CD14-positive monocyte (primary cell): Measurements from ENCODE around the gene ERGIC1. TPM values are rescaled to one million over a fixed set of nuclear protein-coding genes. Genes with fewer than 3 reads are reported as not detected.

Source experiments
- DNase-seq, 3 donors: peaks; one replicate each; pipeline ENCODE4 v3.0.0-alpha.2; 2011 to 2022
- H2AFZ ChIP-seq: 2 replicates; pipeline ENCODE4 v1.6.0; 2012; ENCODE audit warnings: mild to moderate bottlenecking, low read depth, low read length, inconsistent platforms; ENCODE audit not compliant: insufficient read depth, poor library complexity, severe bottlenecking
- H3K27ac ChIP-seq, 2 donors: 1 replicate in 1 of 2; 2 replicates in 1 of 2; pipeline ENCODE4 v1.5.1; 2012 to 2013; ENCODE audit warnings: low read length in 2 of 2, control low read depth in 1 of 2, inconsistent platforms in 1 of 2, low read depth in 1 of 2, mild to moderate bottlenecking in 1 of 2
- H3K27me3 ChIP-seq, 2 donors: one replicate each; pipeline versions ENCODE4 v1.6.0 to v1.6.1; 2011 to 2013; ENCODE audit warnings: low read length in 2 of 2; ENCODE audit not compliant: control insufficient read depth in 2 of 2, insufficient read depth in 2 of 2
- H3K36me3 ChIP-seq, 2 donors: replicated peaks in 1 of 2; 1 replicate in 1 of 2; 2 replicates in 1 of 2; pipeline versions ENCODE4 v1.5.1 to v1.6.1; 2012 to 2013; ENCODE audit warnings: low read length in 2 of 2, control low read depth in 1 of 2, inconsistent platforms in 1 of 2, mild to moderate bottlenecking in 1 of 2; ENCODE audit not compliant: insufficient read depth in 2 of 2, control insufficient read depth in 1 of 2
- H3K4me1 ChIP-seq, 2 donors: 1 replicate in 1 of 2; 2 replicates in 1 of 2; pipeline versions ENCODE4 v1.5.1 to v1.6.1; 2012 to 2013; ENCODE audit warnings: low read length in 2 of 2, control low read depth in 1 of 2, inconsistent platforms in 1 of 2, mild to moderate bottlenecking in 1 of 2, moderate library complexity in 1 of 2; ENCODE audit not compliant: insufficient read depth in 2 of 2, control insufficient read depth in 1 of 2
- H3K4me2 ChIP-seq: replicated peaks from 2 replicates; pipeline ENCODE3; 2012; ENCODE audit warnings: low read length, moderate library complexity, mild to moderate bottlenecking; ENCODE audit not compliant: poor library complexity, severe bottlenecking; ENCODE audit errors: extremely low read depth
- H3K4me3 ChIP-seq, 3 experiments: fragments of 200-600 bp in 1 of 3; sonication (generic) in 1 of 3; replicated peaks in 1 of 3; 1 replicate in 2 of 3; 2 replicates in 1 of 3; pipeline ENCODE4 v1.5.1; 2011 to 2013; ENCODE audit warnings: low read length in 3 of 3, mild to moderate bottlenecking in 3 of 3, control low read depth in 2 of 3, low read depth in 2 of 3, inconsistent platforms in 1 of 3, moderate library complexity in 1 of 3
- H3K79me2 ChIP-seq: 2 replicates; pipeline ENCODE4 v1.6.0; 2012; ENCODE audit warnings: mild to moderate bottlenecking, control low read depth, inconsistent platforms, low read length, moderate library complexity; ENCODE audit not compliant: insufficient read depth
- H3K9ac ChIP-seq: 2 replicates; pipeline ENCODE4 v1.6.0; 2017; ENCODE audit warnings: low read length, mild to moderate bottlenecking; ENCODE audit not compliant: insufficient read depth, poor library complexity, severe bottlenecking
- H3K9me3 ChIP-seq, 2 donors: replicated peaks in 1 of 2; 1 replicate in 1 of 2; 2 replicates in 1 of 2; pipeline versions ENCODE4 v1.5.1 to v1.6.1; 2012 to 2013; ENCODE audit warnings: low read length in 2 of 2, control low read depth in 1 of 2; ENCODE audit not compliant: control insufficient read depth in 1 of 2, insufficient read depth in 1 of 2
- H4K20me1 ChIP-seq: 2 replicates; pipeline ENCODE4 v1.6.0; 2012; ENCODE audit warnings: mild to moderate bottlenecking, low read length, control low read depth, moderate library complexity; ENCODE audit not compliant: insufficient read depth
- H3K27ac Mint-ChIP-seq, 7 donors: one replicate each; pipeline ENCODE4 v1.8.0; 2020; ENCODE audit warnings: mild to moderate bottlenecking in 7 of 7, mixed read lengths in 7 of 7, moderate library complexity in 6 of 7, inconsistent platforms in 2 of 7
- H3K27me3 Mint-ChIP-seq, 3 donors: one replicate each; pipeline ENCODE4 v1.8.0; 2021 to 2022; ENCODE audit warnings: low read depth in 3 of 3, mild to moderate bottlenecking in 3 of 3, mixed read lengths in 3 of 3, moderate library complexity in 3 of 3, inconsistent platforms in 1 of 3
- H3K36me3 Mint-ChIP-seq, 2 donors: one replicate each; pipeline ENCODE4 v1.8.0; 2020; ENCODE audit warnings: mixed read lengths in 2 of 2, inconsistent platforms in 1 of 2, mild to moderate bottlenecking in 1 of 2
- H3K4me1 Mint-ChIP-seq: one replicate; pipeline ENCODE4 v1.8.0; 2020; ENCODE audit warnings: mild to moderate bottlenecking, mixed read lengths
- H3K4me3 Mint-ChIP-seq, 2 donors: one replicate each; pipeline ENCODE4 v1.8.0; 2020; ENCODE audit warnings: mild to moderate bottlenecking in 2 of 2, mixed read lengths in 2 of 2, moderate library complexity in 1 of 2
- H3K9me3 Mint-ChIP-seq, 7 donors: one replicate each; pipeline ENCODE4 v1.8.0; 2020 to 2022; ENCODE audit warnings: mixed read lengths in 7 of 7, mild to moderate bottlenecking in 6 of 7, moderate library complexity in 6 of 7, inconsistent platforms in 2 of 7
- WGBS: methylation state at CpG from one replicate; pipeline ENCODE4 v1.1.5; 2013; ENCODE audit warnings: missing lambda C conversion rate; ENCODE audit not compliant: insufficient coverage; 5-methylcytosine and 5-hydroxymethylcytosine counted together
- intact Hi-C, 2 donors: fragments of 100-400 bp; cut with micrococcal nuclease; formaldehyde crosslinking; loops; one replicate each; pipeline versions ENCODE4 v1.15.0 to v1.15.1; 2023
- polyA plus RNA-seq, 3 donors: library from polyadenylated mRNA; depleted of rRNA in 1 of 3; unstranded in 2 of 3; stranded (reverse) in 1 of 3; fragments of 300-500 nt in 2 of 3; fragments of >200 nt in 1 of 3; fragmentation: Illumina TruSeq in 2 of 3; gene quantifications; 1 replicate in 2 of 3; 2 replicates in 1 of 3; pipeline ENCODE4 v1.2.3, GENCODE V29; 2012 to 2021
- TF ChIP-seq, protein P1 (sequence below): fragments of 200-600 bp; IDR thresholded peaks from one replicate; pipeline ENCODE4 v1.8.0; 2022; ENCODE audit warnings: antibody characterized with exemption, mild to moderate bottlenecking

ERGIC1 gene
- polyA plus RNA-seq, 3 donors = 28.3 to 76.2 (median 34.1) TPM

DNA sequence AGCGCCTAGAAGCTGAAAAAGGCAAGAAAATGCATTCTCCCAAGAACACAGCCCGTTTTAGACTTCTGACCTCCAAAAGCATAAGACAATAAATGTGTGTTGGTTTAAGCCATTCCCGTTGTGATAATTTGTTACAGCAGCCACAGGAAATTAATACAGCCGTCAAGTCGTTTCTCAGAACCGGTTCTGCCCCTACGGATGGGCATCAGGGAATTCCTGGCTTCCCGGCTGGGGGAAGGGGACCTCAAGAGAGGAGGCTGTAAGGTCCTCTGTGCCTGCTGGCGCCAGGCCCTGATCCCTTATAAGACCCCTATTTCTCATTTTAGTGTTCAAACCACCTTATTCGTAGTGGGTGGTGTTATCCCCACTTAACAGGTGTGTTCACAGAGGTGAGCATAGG, 74.6 kb downstream of the ERGIC1 start:
- peaks cover 8 to 29% of the 10 kb centered on the region in 2 donors for H3K36me3 ChIP-seq
- H3K4me1 Mint-ChIP-seq = peaks cover 24% of the 10 kb centered on the region

DNA sequence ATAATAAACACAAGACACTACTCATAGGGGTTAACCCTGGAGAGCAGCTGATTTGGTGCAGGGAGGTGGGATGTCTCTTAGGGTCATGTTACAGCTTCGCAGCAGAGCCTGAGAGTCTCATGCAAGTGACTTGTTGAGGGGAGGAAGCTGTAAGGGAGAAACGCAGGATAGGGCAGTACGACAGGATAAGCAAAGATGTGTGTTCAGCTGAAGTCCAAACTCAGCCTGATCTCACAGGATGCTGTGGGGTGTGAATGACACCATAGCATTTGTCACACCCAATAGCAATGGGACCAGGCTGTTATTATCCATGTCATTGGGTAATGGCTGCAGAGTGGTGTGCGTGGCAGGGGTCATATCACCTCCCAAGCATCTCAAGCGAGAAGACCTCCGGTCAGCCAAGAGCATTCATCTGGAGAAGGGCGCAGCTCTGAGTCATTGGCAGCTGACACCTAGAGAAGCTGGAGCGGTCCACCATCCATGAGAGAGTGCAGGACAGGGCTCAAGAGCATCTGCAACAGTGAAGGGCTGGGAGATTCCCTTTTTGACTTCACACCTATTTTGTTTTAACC, 76.0 kb downstream of the ERGIC1 start:
- Mint-ChIP-seq H3K36me3 (peaks cover 44 to 52% of the 10 kb centered on the region in 2 donors), H3K9me3 (no peaks in the 10 kb centered on the region), H3K4me1 (peaks cover 20% of the 10 kb centered on the region), H3K27ac (peak overlapping the region in 3 of 7 donors; percentile 18 to 80 (median 49)), H3K27me3 (no peaks in the 10 kb centered on the region), H3K4me3 (no peak overlapping the region)
- Histone ChIP-seq H3K79me2 (no peaks in the 10 kb centered on the region), H3K9ac (no peak overlapping the region), H3K4me2 (no peak overlapping the region), H3K4me1 (peaks cover 7 to 8% of the 10 kb centered on the region in 2 donors), H4K20me1 (no peaks in the 10 kb centered on the region), H3K27me3 (no peaks in the 10 kb centered on the region), H3K36me3 (peaks cover 14 to 35% of the 10 kb centered on the region in 2 donors), H3K9me3 (no peaks in the 10 kb centered on the region), H3K27ac (no peak overlapping the region), H2AFZ (no peak overlapping the region), H3K4me3 (no peak overlapping the region)
- peak in 1 of 3 donors; percentile 20 for DNase-seq
- intact Hi-C loops = no loop called here
- WGBS = 95% methylated on average over 3 of the region's 8 CpGs
- TF ChIP-seq, protein P1, sequence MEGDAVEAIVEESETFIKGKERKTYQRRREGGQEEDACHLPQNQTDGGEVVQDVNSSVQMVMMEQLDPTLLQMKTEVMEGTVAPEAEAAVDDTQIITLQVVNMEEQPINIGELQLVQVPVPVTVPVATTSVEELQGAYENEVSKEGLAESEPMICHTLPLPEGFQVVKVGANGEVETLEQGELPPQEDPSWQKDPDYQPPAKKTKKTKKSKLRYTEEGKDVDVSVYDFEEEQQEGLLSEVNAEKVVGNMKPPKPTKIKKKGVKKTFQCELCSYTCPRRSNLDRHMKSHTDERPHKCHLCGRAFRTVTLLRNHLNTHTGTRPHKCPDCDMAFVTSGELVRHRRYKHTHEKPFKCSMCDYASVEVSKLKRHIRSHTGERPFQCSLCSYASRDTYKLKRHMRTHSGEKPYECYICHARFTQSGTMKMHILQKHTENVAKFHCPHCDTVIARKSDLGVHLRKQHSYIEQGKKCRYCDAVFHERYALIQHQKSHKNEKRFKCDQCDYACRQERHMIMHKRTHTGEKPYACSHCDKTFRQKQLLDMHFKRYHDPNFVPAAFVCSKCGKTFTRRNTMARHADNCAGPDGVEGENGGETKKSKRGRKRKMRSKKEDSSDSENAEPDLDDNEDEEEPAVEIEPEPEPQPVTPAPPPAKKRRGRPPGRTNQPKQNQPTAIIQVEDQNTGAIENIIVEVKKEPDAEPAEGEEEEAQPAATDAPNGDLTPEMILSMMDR = no peak

More for the DNA sequence above, 74.6 kb downstream of the ERGIC1 start:
- Histone ChIP-seq H2AFZ (no peak overlapping the region), H3K9ac (no peak overlapping the region), H3K4me1 (peaks cover 7 to 8% of the 10 kb centered on the region in 2 donors), H3K27ac (no peak overlapping the region), H3K4me2 (no peak overlapping the region), H3K4me3 (no peak overlapping the region), H3K27me3 (no peaks in the 10 kb centered on the region), H4K20me1 (no peaks in the 10 kb centered on the region), H3K9me3 (no peaks in the 10 kb centered on the region), H3K79me2 (no peaks in the 10 kb centered on the region)
- peaks cover 39 to 43% of the 10 kb centered on the region in 2 donors for H3K36me3 Mint-ChIP-seq
- no peak for DNase-seq
- intact Hi-C loops = no loop called here
- H3K27me3 Mint-ChIP-seq = no peaks in the 10 kb centered on the region
- H3K4me3 Mint-ChIP-seq = no peak overlapping the region
- H3K9me3 Mint-ChIP-seq = no peaks in the 10 kb centered on the region
- TF ChIP-seq, protein P1 = no peak
- 93% methylated on average over 3 of the region's 10 CpGs for WGBS
- H3K27ac Mint-ChIP-seq = peak overlapping the region in 1 of 7 donors; percentile 46
